Neural cell (in vitro differentiated cells): Measurements from ENCODE around the gene CDK11A. TPM values are rescaled to one million over a fixed set of nuclear protein-coding genes. Genes with fewer than 3 reads are reported as not detected.
A peak's percentile ranks its signal among the peaks of the same experiment; 100 is the strongest.
"Not testable (repeated sequence)": the region's sequence is repeated elsewhere in the genome, so short reads cannot be mapped to it uniquely, and the experiment has no call there.

Experiments
- H2AFZ ChIP-seq: fragments of 200-600, 300-800 bp; sonication (generic), shearing (Covaris generic); 2 replicates; pipeline ENCODE4 v1.6.0; 2014; ENCODE audit warnings: low read depth, mild to moderate bottlenecking, antibody characterized with exemption, low read length, moderate library complexity
- H3F3A ChIP-seq: fragments of 200-600 bp; shearing (Covaris generic); 2 replicates; pipeline ENCODE4 v1.6.1; 2016; ENCODE audit warnings: mild to moderate bottlenecking, moderate library complexity, mixed read lengths, antibody characterized with exemption, low read length; ENCODE audit not compliant: insufficient read depth, poor library complexity, severe bottlenecking
- H3K27ac ChIP-seq: fragments of 200-600, 300-800 bp; sonication (generic), shearing (Covaris generic); 2 replicates; pipeline ENCODE4 v1.5.1; 2014; ENCODE audit warnings: mild to moderate bottlenecking, low read length, moderate library complexity
- H3K27me3 ChIP-seq: fragments of 300-800, 200-600 bp; sonication (generic), shearing (Covaris generic); 2 replicates; pipeline ENCODE4 v1.6.0; 2014; ENCODE audit warnings: mild to moderate bottlenecking, low read depth, low read length, moderate library complexity; ENCODE audit not compliant: insufficient read depth
- H3K36me3 ChIP-seq: fragments of 300-800, 200-600 bp; sonication (generic), shearing (Covaris generic); 2 replicates; pipeline ENCODE4 v1.5.1; 2014; ENCODE audit warnings: mild to moderate bottlenecking, antibody characterized with exemption, low read length, moderate library complexity; ENCODE audit not compliant: insufficient read depth
- H3K4me2 ChIP-seq: fragments of 300-800, 200-600 bp; sonication (generic), shearing (Covaris generic); 2 replicates; pipeline ENCODE4 v1.6.0; 2014; ENCODE audit warnings: mild to moderate bottlenecking, low read length
- H3K4me3 ChIP-seq: fragments of 300-800, 200-600 bp; sonication (generic), shearing (Covaris generic); 2 replicates; pipeline ENCODE4 v1.5.1; 2014; ENCODE audit warnings: mild to moderate bottlenecking, low read length, moderate library complexity
- H3K79me2 ChIP-seq: fragments of 200-600 bp; shearing (Covaris generic); replicated peaks from 2 replicates; pipeline ENCODE4 v1.6.0; 2014; ENCODE audit warnings: mild to moderate bottlenecking, low read length, moderate library complexity; ENCODE audit not compliant: insufficient read depth
- H3K9ac ChIP-seq: fragments of 300-800, 200-600 bp; sonication (generic), shearing (Covaris generic); 2 replicates; pipeline ENCODE4 v1.6.1; 2016; ENCODE audit warnings: mild to moderate bottlenecking, low read length, mixed read lengths
- H3K9me2 ChIP-seq: fragments of 200-600 bp; shearing (Covaris generic); 2 replicates; pipeline ENCODE4 v1.6.1; 2016; ENCODE audit warnings: mild to moderate bottlenecking, low read length, mixed read lengths; ENCODE audit not compliant: insufficient read depth
- H3K9me3 ChIP-seq: fragments of 200-600, 300-800 bp; sonication (generic), shearing (Covaris generic); 2 replicates; pipeline ENCODE4 v1.6.1; 2016; ENCODE audit warnings: mild to moderate bottlenecking, mixed run types, low read length, moderate library complexity, mixed read lengths
- H4K20me1 ChIP-seq: fragments of 200-600 bp; shearing (Covaris generic); 2 replicates; pipeline ENCODE4 v1.6.1; 2016; ENCODE audit warnings: mild to moderate bottlenecking, mixed run types; ENCODE audit not compliant: insufficient read depth
- POLR2AphosphoS5 ChIP-seq: IDR thresholded peaks from 2 replicates; pipeline ENCODE4 v1.6.1; 2012
- REST ChIP-seq: IDR thresholded peaks from 2 replicates; pipeline ENCODE4 v1.6.1; 2012; ENCODE audit warnings: borderline replicate concordance
- polyA plus RNA-seq: library from polyadenylated mRNA; depleted of rRNA; stranded (reverse); fragments of >200 nt; gene quantifications from 2 replicates; pipeline ENCODE4 v1.2.3, GENCODE V29; 2014

CDK11A gene
- polyA plus RNA-seq, 1 donor from 2014 or later, result 20.2 TPM

DNA sequence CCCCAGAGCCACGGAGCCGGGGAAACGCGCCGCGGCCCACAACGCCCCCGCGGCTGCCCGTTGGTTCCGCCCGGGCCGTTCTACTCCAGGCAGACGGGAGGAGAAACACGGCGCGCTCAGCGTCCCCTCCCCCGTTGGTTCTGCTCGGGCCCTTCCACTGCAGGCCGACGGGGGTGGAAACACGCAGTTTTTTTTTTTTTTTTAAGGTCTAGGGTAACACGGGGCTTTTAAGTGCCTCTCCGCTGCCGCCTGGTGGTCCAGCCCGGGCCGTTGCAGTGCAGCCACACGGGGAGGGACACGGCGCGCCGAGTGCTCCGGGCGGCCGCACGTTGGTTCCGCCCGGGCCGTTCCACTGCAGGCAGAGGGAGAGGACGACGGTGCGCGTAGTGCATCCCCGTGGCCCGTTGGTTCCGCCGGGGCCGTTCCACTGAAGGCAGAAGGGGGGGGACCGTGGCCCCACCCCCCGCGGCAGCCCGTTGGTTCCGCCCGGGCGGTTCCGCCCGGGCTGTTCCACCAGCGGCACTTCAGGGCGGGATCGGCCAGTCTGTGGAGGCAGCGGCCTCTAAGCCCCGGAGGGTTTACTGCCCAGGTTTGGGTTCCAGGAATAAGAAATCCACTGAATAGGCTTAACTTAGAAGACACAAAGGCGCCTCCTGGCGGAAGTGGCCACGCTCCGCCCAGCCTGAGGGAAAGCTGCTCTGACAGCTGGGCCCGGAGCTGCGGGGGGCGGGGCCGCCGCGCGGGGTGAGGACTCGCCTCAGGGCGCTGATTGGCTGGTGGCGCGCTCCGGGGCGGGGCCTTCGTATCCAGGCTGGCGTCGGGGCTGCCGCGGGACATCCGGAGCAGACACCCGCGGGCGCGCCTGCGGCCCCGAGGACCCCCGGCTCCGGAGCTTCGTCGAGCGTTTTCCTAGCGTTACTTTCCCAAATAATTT, 31.2 kb downstream of the CDK11A start, which contains the start of gene SLC35E2B:
Gene SLC35E2B, minus strand, starts transcription at position 82 of the 934 bp plus-strand sequence. CDS start 16,096 bp downstream, outside the sequence.
- not testable (repeated sequence) for H3K79me2 ChIP-seq, H3K9me2 ChIP-seq, H3K9me3 ChIP-seq, H3F3A ChIP-seq, H2AFZ ChIP-seq, H4K20me1 ChIP-seq, H3K4me2 ChIP-seq, H3K36me3 ChIP-seq, H3K27me3 ChIP-seq
- Histone ChIP-seq H3K9ac (peak within 1 kb of the TSS; percentile 66), H3K27ac (peak within 1 kb of the TSS; percentile 74), H3K4me3 (peak within 1 kb of the TSS; percentile 57)
- peak; percentile 51 for TF ChIP-seq POLR2AphosphoS5

DNA sequence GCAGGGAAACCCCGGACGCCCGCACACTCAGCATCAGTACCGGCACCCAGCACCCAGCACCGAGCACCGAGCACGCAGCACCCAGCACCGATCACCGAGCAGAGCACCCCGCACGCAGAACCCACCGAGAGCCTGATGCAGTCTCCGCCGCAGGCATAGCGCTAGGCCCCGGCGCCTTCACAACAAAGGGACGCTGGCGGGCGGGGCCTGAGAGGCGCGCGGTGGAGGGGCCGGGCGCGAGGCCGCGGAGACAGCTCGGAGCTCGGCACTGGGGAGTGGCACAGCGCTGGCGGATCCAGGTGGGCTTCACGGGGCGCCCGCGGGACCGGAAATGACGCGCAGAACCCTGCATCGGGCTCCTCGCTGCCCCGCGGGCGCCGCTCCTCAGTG, 31.8 kb downstream of the CDK11A start:
- Histone ChIP-seq H3K4me3 (peak overlapping the region; percentile 57), H3K27ac (peak overlapping the region; percentile 74), H3K9ac (peak overlapping the region; percentile 66)
- H3K79me2 ChIP-seq, H4K20me1 ChIP-seq, H3K4me2 ChIP-seq, H3F3A ChIP-seq, H3K9me3 ChIP-seq, H2AFZ ChIP-seq, H3K36me3 ChIP-seq, H3K27me3 ChIP-seq, H3K9me2 ChIP-seq: not testable (repeated sequence)
- peak; percentile 6 for TF ChIP-seq REST

GRCh38 chr1:1691443-1691842, 32.7 kb downstream of the CDK11A start:
- H3K9me3 ChIP-seq, H3K4me2 ChIP-seq, H4K20me1 ChIP-seq, H2AFZ ChIP-seq, H3K9me2 ChIP-seq, H3K27ac ChIP-seq, H3F3A ChIP-seq, H3K36me3 ChIP-seq, H3K9ac ChIP-seq, H3K27me3 ChIP-seq: not testable (repeated sequence)
- Histone ChIP-seq H3K4me3 (peak overlapping the region; percentile 52), H3K79me2 (peaks cover 10% of the 10 kb centered on the region)

GRCh38 chr1:1689526-1689925, 34.6 kb downstream of the CDK11A start:
- H3K79me2 ChIP-seq, result peaks cover 17% of the 10 kb centered on the region
- H3K9me3 ChIP-seq, H3K27ac ChIP-seq, H3K9me2 ChIP-seq, H4K20me1 ChIP-seq, H2AFZ ChIP-seq, H3K9ac ChIP-seq, H3K36me3 ChIP-seq, H3K4me2 ChIP-seq, H3F3A ChIP-seq, H3K27me3 ChIP-seq, H3K4me3 ChIP-seq: not testable (repeated sequence)
